Activated naive CD8-positive, alpha-beta T cell treated with anti-CD3 and anti-CD28 coated beads, Interleukin-2, amount 50 U/mL, for 16 hours (primary cell): ENCODE data around the gene GPATCH11.

Source experiments
- DNase-seq: peaks from one replicate; pipeline ENCODE4 v3.0.0-alpha.2; 2020; ENCODE audit warnings: low read depth, low spot score

GPATCH11 gene

DNA sequence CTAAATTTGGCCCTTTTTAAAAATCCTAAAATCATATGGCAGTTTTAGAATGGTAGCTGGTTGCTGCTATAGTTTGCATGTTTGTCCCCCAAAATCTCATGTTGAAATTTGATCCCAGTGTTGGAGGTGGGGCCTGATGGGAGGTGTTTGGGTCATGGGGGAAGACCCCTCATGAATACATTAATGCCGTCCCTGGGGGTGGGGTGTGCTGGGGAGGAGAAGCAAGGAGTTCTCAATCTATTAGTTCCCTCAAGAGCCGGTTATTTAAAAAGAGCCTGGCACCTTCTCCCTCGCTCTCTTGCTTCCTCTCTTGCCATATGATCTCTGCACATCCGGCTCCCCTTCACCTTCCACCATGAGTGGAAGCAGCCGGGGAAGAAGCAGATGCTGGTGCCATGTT lies 20.8 kb downstream of the GPATCH11 start:
- DNase-seq: no peak

DNA sequence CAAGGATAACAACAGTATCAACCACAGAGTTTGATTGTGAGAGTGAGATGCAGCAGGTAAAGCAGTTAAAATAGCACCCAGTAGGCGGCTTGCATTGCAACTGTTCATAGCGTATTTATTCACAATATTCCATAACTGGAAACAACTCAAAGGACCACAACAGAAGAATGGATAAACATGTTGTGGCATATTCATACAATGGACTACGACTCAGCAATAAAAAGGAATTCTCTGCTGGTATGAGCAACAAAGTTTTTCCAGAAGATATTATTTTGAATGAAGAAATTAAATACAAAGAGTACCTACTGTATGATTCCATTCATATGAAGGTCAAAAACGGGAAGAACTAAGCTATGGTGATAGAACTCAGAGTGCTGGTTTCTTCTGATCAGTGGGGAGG lies 25.2 kb downstream of the GPATCH11 start:
- no peak for DNase-seq

DNA sequence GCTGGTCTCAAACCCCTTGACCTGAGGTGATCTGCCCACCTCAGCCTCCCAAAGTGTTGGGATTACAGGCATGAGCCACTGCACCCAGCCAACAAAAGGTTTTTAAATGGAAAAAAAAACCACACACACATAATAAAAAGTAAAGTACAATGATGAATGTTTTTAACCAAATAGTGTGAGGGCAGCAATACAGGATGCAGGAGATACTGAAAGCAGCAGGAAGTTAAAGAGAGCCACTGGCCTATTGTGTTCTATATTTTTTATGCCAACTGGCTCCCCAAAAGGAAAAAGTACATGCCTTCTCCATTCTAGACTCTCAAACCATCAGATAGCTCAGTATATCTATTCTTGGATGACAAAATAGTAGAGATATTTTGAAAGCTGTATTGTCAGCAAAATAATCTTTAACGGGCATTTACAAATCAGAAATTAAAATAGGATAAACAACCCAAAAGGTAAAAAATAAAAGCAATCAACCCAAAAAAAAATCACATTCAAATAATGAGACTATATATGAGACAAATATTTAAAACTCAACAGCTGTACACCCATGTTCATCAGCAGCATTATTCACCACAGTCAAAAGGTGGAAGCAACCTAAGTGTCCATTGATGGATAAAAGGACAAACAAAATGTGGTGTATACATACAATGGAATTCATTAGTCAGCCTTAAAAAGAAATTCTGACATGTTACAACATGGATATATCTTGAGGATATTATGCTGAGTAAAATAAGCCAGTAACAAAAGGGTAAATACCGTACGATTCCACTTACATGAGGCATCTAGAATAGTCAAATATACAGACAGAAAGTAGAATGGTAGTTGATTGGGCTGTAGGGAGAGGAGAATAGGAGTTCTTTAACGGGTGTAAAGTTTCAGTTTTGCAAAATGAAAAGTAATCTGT lies 26.2 kb downstream of the GPATCH11 start:
- no peak for DNase-seq

DNA sequence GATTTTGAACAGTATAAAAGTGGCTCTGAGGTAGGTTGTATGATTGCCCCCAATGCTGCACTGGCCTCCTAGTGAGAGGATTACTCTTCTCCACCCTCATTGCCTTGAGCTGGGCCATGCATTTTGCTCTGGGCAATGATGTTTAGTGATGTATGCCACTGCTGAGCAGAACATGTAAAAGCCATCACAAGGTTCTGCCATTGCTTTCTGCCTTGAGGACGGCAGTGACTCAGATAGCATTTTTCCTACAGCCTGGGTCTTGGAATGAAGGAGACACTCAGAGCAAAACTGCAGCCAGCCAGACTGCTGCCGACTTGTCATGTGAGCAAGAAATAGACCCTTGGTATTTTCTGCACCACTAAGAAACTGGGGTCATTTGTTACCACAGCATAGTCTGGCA lies 27.6 kb downstream of the GPATCH11 start:
- no peak for DNase-seq

DNA sequence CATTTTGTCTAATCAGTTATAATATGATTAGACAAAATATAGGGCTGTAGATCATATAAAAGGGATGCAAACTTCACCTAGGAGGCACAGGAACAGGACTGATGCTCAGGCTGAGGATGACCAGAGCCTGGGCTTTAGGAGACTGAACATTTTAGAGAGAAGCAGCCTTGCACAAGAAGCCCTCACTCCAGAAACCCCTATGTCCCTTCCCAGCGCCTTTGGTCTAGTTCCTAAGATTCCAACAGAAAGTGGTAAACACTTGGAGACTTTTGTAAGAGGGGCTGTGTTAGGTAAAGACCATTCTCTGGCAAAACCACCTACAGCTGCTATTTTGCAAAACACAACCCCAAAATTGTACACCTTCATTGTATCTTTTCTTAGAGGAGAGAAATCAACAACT lies 33.2 kb downstream of the GPATCH11 start:
- DNase-seq: no peak

DNA sequence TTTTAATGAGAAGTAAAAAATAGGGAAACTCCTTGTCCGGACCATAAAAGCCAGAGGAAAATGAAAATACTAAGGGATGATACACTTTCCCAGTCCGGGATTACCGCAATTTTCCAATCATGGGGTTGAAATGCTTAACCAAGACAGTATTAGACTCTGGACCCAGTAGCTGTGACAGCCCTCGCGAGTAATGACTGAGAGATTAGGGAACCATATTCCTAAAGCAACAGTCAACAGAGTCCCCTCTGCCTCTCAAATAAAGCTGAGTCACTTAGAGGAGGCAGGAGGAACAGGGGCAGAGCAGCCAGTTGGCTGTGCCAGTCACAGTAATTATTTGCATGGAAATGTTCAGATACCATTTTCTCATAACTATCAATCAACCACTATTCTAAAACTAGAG lies 34.8 kb downstream of the GPATCH11 start:
- DNase-seq: no peak

DNA sequence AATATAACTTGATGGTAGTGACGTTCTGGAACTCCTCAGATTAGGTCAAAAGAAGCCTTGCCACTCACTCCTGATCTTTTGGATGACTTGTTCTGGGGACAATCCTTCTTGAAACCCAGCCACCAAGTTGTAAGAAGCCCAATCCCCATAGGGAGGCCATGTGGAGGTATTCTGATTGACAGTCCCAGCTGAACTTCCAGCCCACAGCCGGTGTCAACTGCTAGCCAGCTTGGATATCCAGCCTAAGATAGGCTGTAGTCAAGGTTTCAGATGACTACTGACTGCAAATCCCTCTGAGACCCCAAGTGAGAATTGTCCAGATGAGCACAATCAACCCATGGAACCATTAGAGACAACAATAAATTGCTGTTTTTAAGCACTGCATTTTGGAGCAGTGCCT lies 41.1 kb downstream of the GPATCH11 start:
- no peak for DNase-seq

DNA sequence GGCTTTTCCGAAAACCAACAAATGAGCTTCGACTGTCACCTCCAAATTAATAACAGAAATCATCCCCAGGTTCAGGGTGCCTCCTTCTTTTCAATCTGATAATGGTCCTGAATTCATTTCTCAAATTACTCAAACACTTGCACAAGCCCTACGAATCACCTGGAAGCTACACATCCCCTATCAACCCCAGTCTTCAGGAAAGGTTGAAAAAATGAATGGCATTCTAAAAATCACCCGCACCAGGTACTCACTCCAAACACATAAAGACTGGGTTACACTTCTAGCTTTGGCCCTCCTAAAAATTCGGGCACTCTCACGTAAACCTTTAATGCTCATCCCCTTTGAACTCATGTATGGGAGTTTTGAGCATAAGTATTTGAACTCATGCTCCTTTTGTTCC lies 48.6 kb downstream of the GPATCH11 start:
- DNase-seq: no peak

DNA sequence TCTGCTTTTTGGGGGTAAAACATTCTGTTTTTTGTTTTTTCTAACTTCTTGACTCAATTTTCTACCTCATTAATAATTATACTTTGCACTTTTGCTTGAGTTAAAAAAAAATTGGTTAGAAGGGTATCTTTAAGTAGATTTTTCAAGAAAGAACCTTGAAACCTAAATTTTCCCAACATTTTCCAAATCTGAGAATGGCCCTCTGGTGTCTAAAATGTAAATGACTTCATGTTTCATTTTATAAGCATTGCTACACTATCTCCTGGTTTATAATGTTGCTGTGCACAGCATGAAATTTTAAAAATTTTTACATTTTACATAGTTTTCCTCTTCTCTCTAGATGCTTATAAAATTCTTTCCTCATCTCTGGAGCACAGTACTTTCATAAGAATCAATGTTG lies 58.2 kb downstream of the GPATCH11 start:
- DNase-seq: no peak

DNA sequence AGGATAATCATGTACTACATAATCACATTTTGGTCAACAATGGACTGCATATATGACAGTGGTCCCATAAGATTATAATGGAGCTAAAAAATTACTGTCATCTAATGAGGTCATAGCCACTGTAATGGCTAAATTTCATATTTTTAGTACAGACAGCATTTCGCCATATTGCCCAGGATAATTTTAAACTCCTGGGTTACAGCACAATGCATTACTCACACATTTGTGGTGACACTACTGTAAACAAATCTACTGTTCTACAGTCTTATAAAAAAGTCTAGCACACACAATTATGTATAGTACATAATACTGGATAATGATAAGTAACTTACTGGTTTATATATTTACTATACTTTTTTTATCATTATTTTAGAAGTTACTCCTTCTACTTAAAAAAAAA lies 59.7 kb downstream of the GPATCH11 start:
- no peak for DNase-seq

DNA sequence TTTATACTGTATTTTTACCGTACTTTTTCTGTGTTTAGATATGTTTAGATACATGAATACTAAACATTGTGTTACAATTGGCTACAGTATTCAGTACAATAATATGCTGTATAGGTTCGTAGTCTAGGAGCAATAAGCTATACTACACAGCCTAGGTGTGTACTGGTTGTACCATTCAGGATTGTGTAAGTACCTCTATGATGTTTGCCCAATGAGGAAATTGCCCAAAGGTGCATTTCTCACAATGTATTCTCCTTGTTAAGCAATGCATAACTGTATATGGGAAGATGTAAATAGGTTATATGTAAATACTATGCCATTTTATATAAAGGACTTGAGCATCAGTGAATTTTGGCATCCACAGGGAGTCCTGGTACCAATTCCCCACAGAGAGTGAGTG lies 61.7 kb downstream of the GPATCH11 start:
- DNase-seq: no peak

DNA sequence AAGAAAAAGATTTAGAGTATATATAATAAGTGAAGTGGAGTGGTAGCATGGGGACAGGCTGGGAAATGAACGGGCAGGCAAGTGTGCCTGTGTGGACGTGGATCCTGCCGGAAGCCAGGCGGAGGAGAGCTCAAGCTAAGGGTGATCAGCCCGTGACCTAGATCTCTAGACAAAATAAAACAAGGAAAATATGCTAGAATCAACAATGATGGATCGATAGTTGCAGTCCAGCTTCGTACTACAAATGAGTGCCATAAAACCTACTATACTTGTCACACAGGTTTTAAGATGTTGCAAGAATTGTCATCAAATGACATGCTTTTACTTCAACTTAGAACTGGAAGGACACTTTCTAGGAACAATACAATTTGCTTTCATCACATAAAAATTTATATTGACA lies 64.0 kb downstream of the GPATCH11 start:
- DNase-seq: no peak
